HL-60/S4 treated with retinoic acid at 250 ng/mL for 4 days and 3 days (cell line): ENCODE data around the gene C10orf71.

ENCODE experiments used
- in situ Hi-C: fragments of 300-500 bp; cut with MboI; formaldehyde crosslinking; loops from 2 replicates; pipeline ENCODE4 v1.7.0; 2022; ENCODE audit warnings: low sequenced_read_pairs

Gene C10orf71

GRCh38 chr10:49370326-49371100, 71.5 kb downstream of the C10orf71 start:
- in situ Hi-C loops, result no loop called here

GRCh38 chr10:49371967-49372366, 73.0 kb downstream of the C10orf71 start:
- in situ Hi-C loops, result no loop called here

- in situ Hi-C loops, result no loop called here
Measured at GRCh38 chr10:49373361-49373760, 74.4 kb downstream of the C10orf71 start.

GRCh38 chr10:49374740-49375139, 75.8 kb downstream of the C10orf71 start:
- in situ Hi-C loops, result no loop called here

GRCh38 chr10:49375611-49376010, 76.6 kb downstream of the C10orf71 start:
- in situ Hi-C loops, result no loop called here
